Activated T-helper 9 cell treated with anti-CD3 and anti-CD28 coated beads, Interleukin-2, amount 50 U/mL, for 16 hours (primary cell): Measurements from ENCODE around the gene TRIO.

Experiments used
- DNase-seq: peaks from one replicate; pipeline ENCODE4 v3.0.0-alpha.2; 2020; ENCODE audit warnings: low read depth

TRIO gene

GRCh38 chr5:14267166-14267838 lies 124.2 kb downstream of the TRIO start:
- no peak for DNase-seq

DNA sequence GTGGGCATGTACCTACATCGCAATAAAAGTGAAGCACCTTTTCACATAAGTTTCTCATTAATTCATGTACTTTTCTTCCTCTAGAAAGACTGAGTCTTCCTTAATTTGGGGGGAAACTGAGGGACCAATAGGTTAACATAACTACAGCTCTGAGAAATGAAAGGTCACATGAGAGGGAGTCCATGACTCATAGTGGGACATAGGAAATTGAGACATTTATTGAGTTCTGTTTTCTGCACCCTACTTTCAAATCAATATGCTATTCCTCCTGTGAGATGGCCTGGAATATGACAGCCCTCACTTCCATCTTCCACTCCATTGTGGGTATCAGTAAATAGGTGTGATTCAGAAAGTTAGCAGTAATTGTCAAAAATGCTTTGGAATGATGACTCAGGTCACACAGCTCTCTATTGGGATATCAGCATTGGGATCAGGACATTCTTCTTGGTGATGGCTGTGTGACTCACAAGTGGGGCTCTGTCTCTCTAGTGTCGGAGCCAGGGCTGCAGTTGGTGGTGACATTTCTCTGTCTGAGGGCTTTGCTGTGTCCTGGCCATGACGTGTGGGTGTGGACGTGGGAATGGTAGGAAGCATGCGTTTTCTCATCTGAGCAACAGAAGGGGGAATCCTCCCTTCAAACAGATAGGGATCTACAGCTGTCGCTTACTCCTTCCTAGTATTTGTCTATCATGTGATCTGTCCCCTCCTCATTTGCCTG lies 125.0 kb downstream of the TRIO start:
- DNase-seq, result no peak

- DNase-seq, result no peak
Observed at GRCh38 chr5:14268738-14269137, 125.6 kb downstream of the TRIO start.

DNA sequence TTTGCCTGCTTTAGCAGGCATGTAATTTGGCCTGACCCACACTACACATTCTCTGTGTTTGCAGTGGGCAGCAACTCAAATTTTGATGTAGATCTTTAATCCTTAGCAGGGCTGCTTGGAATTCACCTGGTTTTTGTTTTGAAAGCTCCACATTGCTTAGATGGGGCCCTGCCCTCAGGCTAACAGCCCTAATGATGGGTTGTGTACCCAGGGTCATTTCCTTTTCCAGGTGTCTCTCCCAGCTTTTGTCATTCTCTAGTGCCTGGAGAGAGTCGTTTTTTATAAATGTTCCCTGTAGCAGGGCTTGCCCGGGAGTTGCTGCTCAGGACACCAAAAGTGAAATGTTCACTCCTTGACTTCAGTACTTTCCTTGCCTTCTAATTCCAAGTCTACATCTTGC lies 126.3 kb downstream of the TRIO start:
- no peak for DNase-seq

GRCh38 chr5:14270209-14270702 lies 127.1 kb downstream of the TRIO start:
- DNase-seq, result no peak

GRCh38 chr5:14272548-14273205 lies 129.5 kb downstream of the TRIO start:
- no peak for DNase-seq

DNA sequence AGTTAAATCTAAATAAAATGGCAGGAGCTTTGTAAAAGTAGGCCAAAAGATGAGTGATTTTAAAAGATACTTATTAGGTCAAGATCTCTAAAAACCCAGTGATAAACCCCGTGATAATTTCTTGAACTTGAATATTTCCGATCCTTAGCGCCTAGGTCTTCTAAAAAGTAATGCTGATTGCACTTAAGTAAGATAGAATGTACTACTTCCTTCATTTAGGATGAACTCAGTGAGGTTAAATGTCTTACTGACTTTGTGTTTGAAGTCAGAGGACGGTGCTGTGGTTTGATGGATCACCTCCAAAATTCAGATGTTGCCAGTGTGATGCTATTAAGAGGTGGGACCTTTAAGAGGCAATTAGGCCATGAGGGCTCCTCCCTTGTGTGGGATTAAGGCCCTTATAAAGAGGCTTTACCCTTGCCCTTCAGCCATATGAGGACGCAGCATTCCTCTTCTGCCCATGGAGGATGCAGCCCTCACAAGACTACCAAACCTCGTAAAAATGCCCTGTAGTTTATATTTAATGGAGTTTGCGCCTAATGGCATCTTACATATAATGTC lies 130.1 kb downstream of the TRIO start:
- no peak for DNase-seq

DNA sequence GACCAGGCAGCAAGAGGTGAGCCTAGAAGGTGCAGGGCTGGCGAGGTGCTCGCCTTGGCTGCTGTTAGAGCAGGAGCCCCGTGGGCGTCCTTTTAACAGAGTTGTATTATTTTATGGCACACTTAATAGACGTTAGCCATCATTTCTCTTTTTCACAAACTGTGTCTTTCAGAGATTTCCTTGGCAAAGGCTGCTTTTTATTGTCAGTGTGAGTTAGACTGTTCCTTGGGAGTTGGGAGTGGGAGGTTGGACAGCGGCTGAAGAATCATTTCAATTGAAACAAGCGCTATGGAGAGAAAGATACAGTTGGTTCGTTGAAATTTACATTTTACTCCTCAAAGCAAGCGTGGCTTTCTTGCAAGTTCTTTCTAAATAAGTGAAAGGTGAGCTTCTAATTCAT lies 133.2 kb downstream of the TRIO start:
- no peak for DNase-seq

- DNase-seq, result no peak
Observed at GRCh38 chr5:14277385-14278320, 134.5 kb downstream of the TRIO start.

DNA sequence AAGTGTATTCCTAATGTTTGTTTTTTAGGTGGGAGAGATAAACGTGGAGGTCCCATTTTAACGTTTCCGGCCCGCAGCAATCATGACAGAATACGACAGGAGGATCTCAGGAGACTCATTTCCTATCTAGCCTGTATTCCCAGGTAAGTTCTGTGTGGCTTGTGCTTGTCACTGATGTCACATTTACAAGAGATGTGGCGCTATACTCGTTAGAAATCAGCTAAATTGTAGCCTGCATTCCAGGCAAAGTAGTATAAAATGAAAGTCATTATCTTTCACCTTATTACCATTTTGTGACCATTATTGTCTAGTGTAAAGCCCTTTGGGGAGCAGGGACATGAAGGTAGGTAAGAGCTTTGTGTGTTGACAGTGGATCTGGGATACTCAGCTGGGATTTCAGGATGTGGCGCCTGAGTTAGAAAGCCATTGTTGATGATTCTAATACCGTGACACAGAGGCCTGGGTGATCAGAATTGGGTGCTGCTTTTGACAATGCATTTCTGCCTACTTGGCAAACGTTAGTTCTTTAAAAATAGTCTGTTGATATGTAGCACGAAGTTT lies 137.2 kb downstream of the TRIO start:
- DNase-seq, result no peak

GRCh38 chr5:14281746-14282181 lies 138.6 kb downstream of the TRIO start:
- DNase-seq, result no peak

GRCh38 chr5:14283139-14283538 lies 140.0 kb downstream of the TRIO start:
- DNase-seq, result no peak

DNA sequence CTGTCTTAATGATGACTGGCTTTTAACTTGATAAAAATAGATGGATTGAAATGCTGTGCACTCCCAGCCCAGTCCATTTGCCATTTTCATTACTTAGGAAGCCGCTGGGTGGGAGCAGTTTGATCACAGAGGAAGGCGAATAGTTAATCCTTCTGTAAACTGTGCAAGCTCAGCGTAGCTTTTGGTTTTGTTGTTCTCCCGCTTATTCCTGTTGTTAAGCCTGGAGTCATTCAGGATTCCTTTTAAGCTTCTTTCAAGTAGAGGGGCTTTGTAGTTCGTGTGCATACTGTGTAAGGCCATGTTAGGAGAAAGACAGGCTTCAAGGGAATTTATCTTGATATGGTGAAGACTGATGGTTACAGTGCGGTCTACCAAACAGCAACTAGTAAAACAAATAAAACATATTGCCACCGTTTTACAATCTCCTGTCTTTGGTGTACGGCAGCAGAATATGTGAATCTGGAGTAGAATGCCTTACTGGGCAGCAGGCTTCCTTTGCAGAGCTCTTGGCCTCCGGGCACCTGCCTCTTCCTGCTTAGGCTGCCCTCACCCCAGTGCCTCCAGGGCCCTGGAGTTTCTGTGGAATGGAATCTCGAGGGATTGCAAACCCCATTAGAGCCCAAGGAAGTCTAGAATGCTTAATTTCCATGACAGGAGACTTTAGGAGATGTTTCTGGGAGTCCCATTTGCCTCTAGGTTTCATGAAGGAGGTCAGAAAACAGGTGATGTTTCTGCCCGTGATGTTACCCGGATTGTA lies 141.4 kb downstream of the TRIO start:
- DNase-seq, result no peak

GRCh38 chr5:14286007-14286406 lies 142.9 kb downstream of the TRIO start:
- DNase-seq, result no peak

DNA sequence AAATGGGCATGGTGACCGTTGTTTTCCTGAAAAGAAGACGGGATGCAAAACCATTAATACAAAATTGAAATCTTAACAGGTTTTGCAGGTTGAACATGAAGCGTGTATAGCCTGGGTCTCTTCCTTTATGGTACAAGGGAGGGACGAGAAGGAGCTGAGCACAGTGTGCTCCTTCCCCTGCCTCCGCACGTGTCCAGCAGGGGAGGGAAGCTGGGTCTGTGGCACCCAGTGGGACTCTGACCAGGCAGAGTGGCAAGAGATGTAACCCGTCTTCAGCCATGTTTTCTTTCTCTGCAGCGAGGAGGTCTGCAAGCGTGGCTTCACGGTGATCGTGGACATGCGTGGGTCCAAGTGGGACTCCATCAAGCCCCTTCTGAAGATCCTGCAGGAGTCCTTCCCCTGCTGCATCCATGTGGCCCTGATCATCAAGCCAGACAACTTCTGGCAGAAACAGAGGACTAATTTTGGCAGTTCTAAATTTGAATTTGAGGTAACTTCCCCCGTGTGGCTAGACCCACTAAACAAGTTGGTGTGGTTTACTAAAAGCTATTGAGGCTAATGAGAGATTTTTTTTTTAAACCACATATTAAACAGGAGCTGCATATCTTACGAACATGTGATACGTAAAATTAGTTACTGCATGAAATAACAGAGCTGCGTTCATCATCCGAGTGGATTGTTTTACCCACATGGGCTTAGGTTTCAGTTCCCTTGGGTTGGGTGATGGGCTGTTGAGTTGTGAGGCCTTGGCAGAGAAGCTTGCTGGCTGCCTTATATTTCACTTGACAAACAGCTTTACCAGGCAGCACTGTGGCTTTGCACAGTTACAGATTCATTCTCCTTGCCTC lies 143.7 kb downstream of the TRIO start:
- no peak for DNase-seq

DNA sequence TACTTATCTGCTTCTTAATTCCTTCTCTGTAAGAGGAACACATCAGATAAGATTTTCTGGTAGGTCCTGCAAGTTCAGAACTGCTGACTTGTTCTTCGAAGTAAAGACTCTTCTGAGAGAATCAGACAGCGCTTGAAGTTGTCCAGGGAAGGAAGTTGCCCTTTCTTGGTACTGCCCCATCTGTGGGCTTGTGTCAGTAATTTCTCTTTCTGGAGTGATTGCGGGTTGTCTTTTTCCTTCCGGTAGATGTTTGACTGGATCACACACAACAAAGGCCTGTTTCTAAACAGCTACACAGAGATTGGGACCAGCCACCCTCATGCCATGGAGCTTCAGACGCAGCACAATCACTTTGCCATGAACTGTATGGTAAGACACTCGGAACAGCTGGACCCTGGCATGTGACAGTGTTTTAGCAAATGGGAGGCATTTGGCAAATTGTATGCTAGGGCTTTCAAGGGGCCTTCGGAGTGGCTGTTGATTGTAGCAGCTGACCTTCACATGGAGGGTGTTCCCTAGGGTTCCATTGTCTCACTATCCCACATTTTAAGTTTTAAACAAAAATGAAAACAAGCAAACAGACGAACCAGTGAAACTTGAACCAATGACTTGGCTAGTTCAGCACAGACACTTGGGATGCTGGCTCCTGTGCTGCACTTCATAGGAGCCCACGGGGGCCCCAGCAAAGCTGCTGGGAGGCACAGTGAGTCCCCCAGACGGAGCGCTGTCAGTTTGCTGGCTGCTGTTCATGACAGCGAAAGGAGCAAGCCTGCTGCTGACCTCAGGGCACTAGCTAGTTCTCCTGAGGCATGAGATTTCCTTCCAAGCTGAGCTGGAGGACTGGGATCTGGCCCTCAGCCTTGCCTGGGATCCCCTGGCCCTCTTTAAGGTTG lies 149.9 kb downstream of the TRIO start:
- DNase-seq, result no peak

GRCh38 chr5:14295610-14296009 lies 152.5 kb downstream of the TRIO start:
- no peak for DNase-seq

DNA sequence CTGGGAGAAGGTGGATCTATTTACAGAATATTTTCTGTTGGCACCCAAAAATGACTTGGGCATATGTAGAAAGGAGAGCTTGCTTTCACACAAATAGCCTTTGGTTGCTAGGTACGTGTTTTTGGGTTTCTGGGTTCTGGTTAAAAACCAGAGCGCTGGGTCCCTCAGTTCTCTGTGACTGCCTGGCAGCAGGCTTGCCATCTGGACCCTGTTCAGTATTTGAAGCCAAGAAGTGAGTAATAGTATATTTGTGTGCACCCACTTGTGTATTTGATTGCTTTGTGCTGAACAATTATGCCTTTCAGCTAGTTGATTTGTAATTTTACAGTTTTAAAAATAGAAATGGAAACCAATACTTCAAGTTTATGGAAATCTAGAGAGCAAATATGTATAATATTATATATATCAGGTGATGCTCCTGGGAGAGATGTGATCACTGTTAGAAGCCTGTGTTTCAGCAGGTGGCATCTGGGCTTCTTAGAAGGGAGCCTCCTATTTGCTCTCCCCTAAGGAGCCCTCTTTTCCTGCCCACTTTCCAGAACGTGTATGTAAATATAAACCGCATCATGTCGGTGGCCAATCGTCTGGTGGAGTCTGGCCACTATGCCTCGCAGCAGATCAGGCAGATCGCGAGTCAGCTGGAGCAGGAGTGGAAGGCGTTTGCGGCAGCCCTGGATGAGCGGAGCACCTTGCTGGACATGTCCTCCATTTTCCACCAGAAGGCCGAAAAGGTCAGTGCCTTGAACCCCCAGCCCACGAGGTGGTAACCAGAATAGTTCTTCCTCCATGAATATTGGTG lies 153.6 kb downstream of the TRIO start:
- DNase-seq, result no peak
